ENCODE results near the gene NAA25. TPM values are rescaled to one million over a fixed set of nuclear protein-coding genes. Genes with fewer than 3 reads are reported as not detected.

The NAA25 gene
- total and polyA plus RNA-seq, 2 of the 4 experiments (the other 2 are of a cell fraction), result 10.3 to 25.5 TPM

DNA sequence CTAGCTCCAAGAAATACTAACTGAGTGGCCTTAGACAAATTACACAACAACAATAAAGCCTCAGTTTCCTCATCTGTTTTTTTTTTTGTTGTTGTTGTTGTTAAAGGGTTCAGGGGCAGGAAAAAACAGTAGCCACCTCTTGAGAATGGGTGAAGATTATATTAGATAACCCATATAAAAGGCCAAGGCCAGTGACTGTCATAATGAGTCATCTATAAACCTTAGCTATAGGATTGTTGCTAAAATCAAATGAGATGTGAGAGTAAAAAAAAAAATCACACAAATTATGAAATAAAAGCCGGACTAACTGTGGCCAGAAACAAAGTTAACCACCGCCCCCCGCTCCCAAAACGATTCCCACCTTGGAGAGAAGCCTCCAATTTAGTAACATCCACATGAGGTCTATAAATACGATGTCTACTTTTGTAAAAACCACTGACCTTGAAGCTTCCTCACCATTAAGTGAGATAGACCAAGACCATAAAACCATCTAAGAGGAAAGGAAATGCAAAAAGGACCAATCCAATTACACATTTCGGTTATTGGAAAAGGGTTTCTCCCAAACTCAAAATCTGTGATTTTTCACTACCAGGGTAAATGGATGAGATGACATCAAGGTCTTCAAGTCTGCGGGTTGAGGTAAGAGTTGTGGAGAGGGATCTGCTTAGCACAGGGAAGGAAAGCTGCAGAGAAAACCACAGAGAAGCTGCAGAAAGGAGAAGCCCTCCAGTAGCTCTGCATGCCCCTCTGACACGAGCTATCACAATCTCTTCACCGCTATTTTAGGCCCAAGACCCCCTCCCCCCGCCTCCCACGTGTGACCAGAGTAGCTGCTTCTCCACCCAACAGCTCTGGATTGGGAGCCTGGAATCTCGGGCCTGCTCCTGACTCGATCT, 1.0 kb downstream of the NAA25 start:
- Histone ChIP-seq H2BK5ac (ENCODE audit: low read depth, low read length, poor library complexity, severe bottlenecking) (peak overlapping the region; percentile 67), H3K18ac (ENCODE audit: low read depth, low read length) (no peak overlapping the region), H3K4me3 (ENCODE audit: insufficient read depth, low read depth, low read length) (peak overlapping the region; percentile 66), H3K9ac (ENCODE audit: low read depth, low read length) (peak overlapping the region; percentile 79), H3K4me2 (ENCODE audit: low read depth, low read length) (peak overlapping the region; percentile 98), H4K8ac (ENCODE audit: low read depth in 2 of 2, low read length in 2 of 2) (peak overlapping the region; percentile 76 to 94), H2BK15ac (ENCODE audit: low read depth, low read length) (peak overlapping the region; percentile 74; the same call in 1 of the 3 replicates), H3K23ac (ENCODE audit: low read depth, low read length) (peak overlapping the region; percentile 23), H4K5ac (ENCODE audit: low read depth, low read length) (no peak overlapping the region), H2AK9ac (replicated peaks; ENCODE audit: low read depth, low read length, poor library complexity) (peak overlapping the region; percentile 93), H4K91ac (ENCODE audit: insufficient read depth, low read depth, low read length) (peak overlapping the region; percentile 69), H3K27me3 (ENCODE audit: control insufficient read depth, insufficient read depth, low read length) (no peaks in the 10 kb centered on the region), H3K56ac (ENCODE audit: extremely low read depth, insufficient read depth, low read length) (peak overlapping the region; percentile 11; the same call in 1 of the 2 replicates), H2AFZ (replicated peaks; ENCODE audit: low read length, poor library complexity) (peak overlapping the region; percentile 94), H3K4ac (ENCODE audit: low read depth, low read length) (peak overlapping the region; percentile 60), H3K14ac (replicated peaks; ENCODE audit: low read depth, low read length) (peak overlapping the region; percentile 2), H3K27ac (ENCODE audit: insufficient read depth, low read length) (peak overlapping the region; percentile 99), H2AK5ac (ENCODE audit: low read depth, low read length) (peak overlapping the region; percentile 62), H2BK20ac (ENCODE audit: low read depth, low read length) (no peak overlapping the region), H3K79me1 (ENCODE audit: low read depth in 1 of 2, low read length in 2 of 2) (peaks cover 0 to 34% of the 10 kb centered on the region in 2 experiments; a peak in 3 of 4 replicates), H3K36me3 (ENCODE audit: control insufficient read depth, insufficient read depth, low read length) (no peaks in the 10 kb centered on the region; the same call in 1 of the 2 replicates), H3K9me1 (ENCODE audit: insufficient read depth, low read length) (peaks cover 18% of the 10 kb centered on the region), H2BK120ac (ENCODE audit: low read depth, low read length) (no peak overlapping the region), H4K20me1 (ENCODE audit: insufficient read depth, low read length) (peaks cover 29% of the 10 kb centered on the region), H3K4me1 (ENCODE audit: control insufficient read depth, insufficient read depth, low read length) (peaks cover 19% of the 10 kb centered on the region), H3K9me3 (ENCODE audit: control insufficient read depth, insufficient read depth, low read length) (no peaks in the 10 kb centered on the region)
- dilution Hi-C loops (cut with HindIII; ENCODE audit: low sequenced_read_pairs, unreplicated experiment) (no loop called here), intact Hi-C loops (cut with micrococcal nuclease) (loop anchor here (2.0 to 10.0 kb wide), 2 partner anchors 15 to 277 kb away; partner anchors contain the start of gene HECTD4), in situ Hi-C loops (cut with MboI; ENCODE audit: low sequenced_read_pairs) (no loop called here)
- peak; percentile 5; the same call in 1 of the 2 replicates for ATAC-seq (ENCODE audit: low read depth)
- no peak for DNase-seq
- WGBS, 2 experiments (ENCODE audit: extremely low coverage in 2 of 2, insufficient read length in 1 of 2), result 11% methylated on average over 7 of the region's 13 CpGs; no CpG with 5 or more reads in 1 of the 2 experiments
- ChIA-PET CTCF (no interaction called here), POLR2A (ENCODE audit: unreplicated experiment) (interaction anchor here (0.9 kb wide), 1 partner anchor 9 kb away, joined by 3 read pairs; no protein-coding TSS in a partner anchor)
- TF ChIP-seq, protein P1, sequence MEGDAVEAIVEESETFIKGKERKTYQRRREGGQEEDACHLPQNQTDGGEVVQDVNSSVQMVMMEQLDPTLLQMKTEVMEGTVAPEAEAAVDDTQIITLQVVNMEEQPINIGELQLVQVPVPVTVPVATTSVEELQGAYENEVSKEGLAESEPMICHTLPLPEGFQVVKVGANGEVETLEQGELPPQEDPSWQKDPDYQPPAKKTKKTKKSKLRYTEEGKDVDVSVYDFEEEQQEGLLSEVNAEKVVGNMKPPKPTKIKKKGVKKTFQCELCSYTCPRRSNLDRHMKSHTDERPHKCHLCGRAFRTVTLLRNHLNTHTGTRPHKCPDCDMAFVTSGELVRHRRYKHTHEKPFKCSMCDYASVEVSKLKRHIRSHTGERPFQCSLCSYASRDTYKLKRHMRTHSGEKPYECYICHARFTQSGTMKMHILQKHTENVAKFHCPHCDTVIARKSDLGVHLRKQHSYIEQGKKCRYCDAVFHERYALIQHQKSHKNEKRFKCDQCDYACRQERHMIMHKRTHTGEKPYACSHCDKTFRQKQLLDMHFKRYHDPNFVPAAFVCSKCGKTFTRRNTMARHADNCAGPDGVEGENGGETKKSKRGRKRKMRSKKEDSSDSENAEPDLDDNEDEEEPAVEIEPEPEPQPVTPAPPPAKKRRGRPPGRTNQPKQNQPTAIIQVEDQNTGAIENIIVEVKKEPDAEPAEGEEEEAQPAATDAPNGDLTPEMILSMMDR (conservative IDR thresholded peaks at IDR 0.05; ENCODE audit: low read depth, low read length), result no peak
- 0 out of 2 replicates have a peak, but pooled peaks have one; percentile 15 for TF ChIP-seq FOS (IDR thresholded peaks at IDR 0.05; ENCODE audit: low read depth, low read length)
- BruUV-seq (replicated peaks), result no TSS peak

Data from IMR-90 (cell line).